Stimulated activated CD4-positive, alpha-beta T cell treated with anti-CD3 and anti-CD28 coated beads, Interleukin-15, amount 100 ng/mL, for 1 hour (primary cell): ENCODE results near the gene ANKZF1.

Experiments used
- DNase-seq, 2 donors: peaks; one replicate each; pipeline ENCODE4 v3.0.0-alpha.2; 2020; ENCODE audit warnings: low read depth in 1 of 2, low spot score in 1 of 2

The ANKZF1 gene

GRCh38 chr2:219280651-219281050 is 51.0 kb downstream of the ANKZF1 start:
- no peak for DNase-seq

GRCh38 chr2:219281588-219281987 is 52.0 kb downstream of the ANKZF1 start:
- DNase-seq: no peak

- no peak for DNase-seq
These were observed 52.8 kb downstream of the ANKZF1 start for GRCh38 chr2:219282375-219282774.

- DNase-seq: no peak
These were observed 53.5 kb downstream of the ANKZF1 start for GRCh38 chr2:219282943-219283581.

GRCh38 chr2:219284501-219285372 is 55.1 kb downstream of the ANKZF1 start:
- no peak for DNase-seq

- DNase-seq: no peak
These were observed 55.7 kb downstream of the ANKZF1 start for GRCh38 chr2:219285373-219285735.

- no peak for DNase-seq
These were observed 56.4 kb downstream of the ANKZF1 start for GRCh38 chr2:219285894-219286425.
